Astrocyte (in vitro differentiated cells and primary cell): ENCODE data around the gene KCNH8.

Experiments used
- EZH2 ChIP-seq: IDR thresholded peaks from 2 replicates; pipeline ENCODE4 v1.6.1; 2012; ENCODE audit warnings: mild to moderate bottlenecking, low read length, inconsistent platforms; ENCODE audit not compliant: insufficient read depth
- TF ChIP-seq, protein P1 (sequence below): IDR thresholded peaks from 2 replicates; pipeline ENCODE4 v1.5.1; 2011; ENCODE audit warnings: low read depth, mild to moderate bottlenecking, inconsistent platforms, low read length, moderate library complexity; ENCODE audit not compliant: insufficient read depth

GRCh38 chr3:19232566-19232965 is 84.3 kb downstream of the KCNH8 start:
- TF ChIP-seq EZH2: no peak
- TF ChIP-seq, protein P1, sequence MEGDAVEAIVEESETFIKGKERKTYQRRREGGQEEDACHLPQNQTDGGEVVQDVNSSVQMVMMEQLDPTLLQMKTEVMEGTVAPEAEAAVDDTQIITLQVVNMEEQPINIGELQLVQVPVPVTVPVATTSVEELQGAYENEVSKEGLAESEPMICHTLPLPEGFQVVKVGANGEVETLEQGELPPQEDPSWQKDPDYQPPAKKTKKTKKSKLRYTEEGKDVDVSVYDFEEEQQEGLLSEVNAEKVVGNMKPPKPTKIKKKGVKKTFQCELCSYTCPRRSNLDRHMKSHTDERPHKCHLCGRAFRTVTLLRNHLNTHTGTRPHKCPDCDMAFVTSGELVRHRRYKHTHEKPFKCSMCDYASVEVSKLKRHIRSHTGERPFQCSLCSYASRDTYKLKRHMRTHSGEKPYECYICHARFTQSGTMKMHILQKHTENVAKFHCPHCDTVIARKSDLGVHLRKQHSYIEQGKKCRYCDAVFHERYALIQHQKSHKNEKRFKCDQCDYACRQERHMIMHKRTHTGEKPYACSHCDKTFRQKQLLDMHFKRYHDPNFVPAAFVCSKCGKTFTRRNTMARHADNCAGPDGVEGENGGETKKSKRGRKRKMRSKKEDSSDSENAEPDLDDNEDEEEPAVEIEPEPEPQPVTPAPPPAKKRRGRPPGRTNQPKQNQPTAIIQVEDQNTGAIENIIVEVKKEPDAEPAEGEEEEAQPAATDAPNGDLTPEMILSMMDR: no peak
